Measurements from ENCODE around the gene MYRIP.

DNA sequence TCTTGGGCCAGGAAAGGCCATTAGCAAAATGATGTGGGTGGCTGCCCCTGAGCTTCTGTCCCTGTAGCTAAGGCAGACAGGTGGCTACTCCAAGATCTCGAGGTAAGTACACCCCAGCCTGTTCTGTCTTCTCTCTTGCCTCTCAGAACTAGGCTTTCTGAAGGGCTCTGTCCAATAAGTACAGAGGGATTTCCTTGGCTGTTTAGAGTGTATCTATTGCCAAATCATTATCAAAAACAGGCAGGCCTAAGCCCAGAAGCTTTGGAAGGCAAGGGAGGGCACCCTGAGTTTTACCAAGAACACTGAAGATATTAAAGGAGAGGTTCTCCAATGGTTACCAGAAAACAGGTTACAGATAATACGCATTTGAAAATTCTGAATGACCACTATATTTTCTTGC is 156.6 kb downstream of the MYRIP start:
- TF ChIP-seq, protein P1, sequence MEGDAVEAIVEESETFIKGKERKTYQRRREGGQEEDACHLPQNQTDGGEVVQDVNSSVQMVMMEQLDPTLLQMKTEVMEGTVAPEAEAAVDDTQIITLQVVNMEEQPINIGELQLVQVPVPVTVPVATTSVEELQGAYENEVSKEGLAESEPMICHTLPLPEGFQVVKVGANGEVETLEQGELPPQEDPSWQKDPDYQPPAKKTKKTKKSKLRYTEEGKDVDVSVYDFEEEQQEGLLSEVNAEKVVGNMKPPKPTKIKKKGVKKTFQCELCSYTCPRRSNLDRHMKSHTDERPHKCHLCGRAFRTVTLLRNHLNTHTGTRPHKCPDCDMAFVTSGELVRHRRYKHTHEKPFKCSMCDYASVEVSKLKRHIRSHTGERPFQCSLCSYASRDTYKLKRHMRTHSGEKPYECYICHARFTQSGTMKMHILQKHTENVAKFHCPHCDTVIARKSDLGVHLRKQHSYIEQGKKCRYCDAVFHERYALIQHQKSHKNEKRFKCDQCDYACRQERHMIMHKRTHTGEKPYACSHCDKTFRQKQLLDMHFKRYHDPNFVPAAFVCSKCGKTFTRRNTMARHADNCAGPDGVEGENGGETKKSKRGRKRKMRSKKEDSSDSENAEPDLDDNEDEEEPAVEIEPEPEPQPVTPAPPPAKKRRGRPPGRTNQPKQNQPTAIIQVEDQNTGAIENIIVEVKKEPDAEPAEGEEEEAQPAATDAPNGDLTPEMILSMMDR (IDR thresholded peaks at IDR 0.05) = no peak
- TF ChIP-seq POLR2A (IDR thresholded peaks at IDR 0.05) = no peak
